K562 (cell line): Measurements from ENCODE around the gene IPO13. TPM values are rescaled to one million over a fixed set of nuclear protein-coding genes. Genes with fewer than 3 reads are reported as not detected.
A peak's percentile ranks its signal among the peaks of the same experiment; 100 is the strongest.

Experiments used
- CBFB ChIP-seq: sonication (generic); formaldehyde crosslinking; IDR thresholded peaks from 2 replicates; pipeline ENCODE4 v1.4.0; 2020; ENCODE audit warnings: mild to moderate bottlenecking, missing genetic modification reagents
- CHD1 ChIP-seq: fragments of 200-600 bp; sonication (generic); IDR thresholded peaks from one replicate; pipeline ENCODE4 v1.6.1; 2012; ENCODE audit warnings: mild to moderate bottlenecking, moderate library complexity, low read length, inconsistent platforms
- E2F1 ChIP-seq: sonication (generic); formaldehyde crosslinking; IDR thresholded peaks from 2 replicates; pipeline ENCODE4 v1.8.1; 2023; ENCODE audit warnings: mild to moderate bottlenecking, missing genetic modification reagents, moderate library complexity
- FIP1L1 ChIP-seq: fragments of 200-400 bp; formaldehyde crosslinking; IDR thresholded peaks from 2 replicates; pipeline ENCODE4 v1.6.1; 2018; ENCODE audit warnings: mild to moderate bottlenecking, low read depth, low read length; ENCODE audit not compliant: poor library complexity, severe bottlenecking
- HDAC2 ChIP-seq: fragments of 450-650 bp; IDR thresholded peaks from 2 replicates; pipeline ENCODE4 v1.6.1; 2016; ENCODE audit warnings: mild to moderate bottlenecking
- HEY1 ChIP-seq: fragments of 250-450 bp; sonication (Bioruptor Pico); IDR thresholded peaks from 2 replicates; pipeline ENCODE4 v1.5.0; 2020; ENCODE audit warnings: mild to moderate bottlenecking, moderate library complexity, borderline replicate concordance
- JUN ChIP-seq, 2 experiments: sonication (generic) in 1 of 2; formaldehyde crosslinking in 1 of 2; IDR thresholded peaks; 2 replicates each; pipeline versions ENCODE4 v1.6.1 to v1.8.0; 2012 to 2022; ENCODE audit warnings: borderline replicate concordance in 2 of 2, mild to moderate bottlenecking in 2 of 2, improper control_type of control experiment in 1 of 2, low read depth in 1 of 2, low read length in 1 of 2, missing genetic modification reagents in 1 of 2
- KHSRP ChIP-seq: fragments of 450-650 bp; IDR thresholded peaks from 2 replicates; pipeline ENCODE4 v1.6.1; 2017
- KLF13 ChIP-seq: fragments of 450-650 bp; IDR thresholded peaks from 2 replicates; pipeline ENCODE4 v1.6.1; 2016; ENCODE audit warnings: missing genetic modification characterization, low read depth, mild to moderate bottlenecking, missing compliant biosample characterization, moderate library complexity, borderline replicate concordance
- MIER1 ChIP-seq: fragments of 450-650 bp; IDR thresholded peaks from 2 replicates; pipeline ENCODE4 v1.6.1; 2016; ENCODE audit warnings: antibody characterized with exemption, mild to moderate bottlenecking, low read depth
- MTA2 ChIP-seq: fragments of 450-650 bp; IDR thresholded peaks from 2 replicates; pipeline ENCODE4 v1.6.1; 2016; ENCODE audit warnings: low read depth
- MYC ChIP-seq, 2 experiments: fragments of 250-450 bp in 1 of 2; sonication (Bioruptor Pico) in 1 of 2; IDR thresholded peaks; 2 replicates each; pipeline versions ENCODE4 v1.5.1 to v1.6.1; 2012 to 2021; ENCODE audit warnings: low read depth in 2 of 2, borderline replicate concordance in 1 of 2, improper control_type of control experiment in 1 of 2, low read length in 1 of 2, mild to moderate bottlenecking in 1 of 2, moderate library complexity in 1 of 2
- NEUROD1 ChIP-seq: fragments of 150-350 bp; IDR thresholded peaks from 2 replicates; pipeline ENCODE4 v1.6.1; 2014; ENCODE audit warnings: borderline replicate concordance, low read length, low read depth; ENCODE audit not compliant: partially characterized antibody
- NRF1 ChIP-seq, 2 experiments: fragments of 450-650 bp; IDR thresholded peaks in 1 of 2; conservative IDR thresholded peaks in 1 of 2; 2 replicates each; pipeline ENCODE4 v1.6.1; 2014; ENCODE audit warnings: mild to moderate bottlenecking in 2 of 2
- POLR3G ChIP-seq: IDR thresholded peaks from 2 replicates; pipeline ENCODE4 v1.6.1; 2011; ENCODE audit not compliant: insufficient read length, insufficient replicate concordance; ENCODE audit errors: extremely low read depth
- PREB ChIP-seq: sonication (generic); formaldehyde crosslinking; IDR thresholded peaks from 2 replicates; pipeline ENCODE4 v1.8.1; 2023; ENCODE audit warnings: mild to moderate bottlenecking, missing genetic modification reagents
- RBBP5 ChIP-seq: fragments of 200-600 bp; sonication (generic); IDR thresholded peaks from 2 replicates; pipeline ENCODE4 v1.6.1; 2012; ENCODE audit warnings: borderline replicate concordance, mild to moderate bottlenecking, low read length, control low read depth, inconsistent platforms; ENCODE audit not compliant: insufficient read depth, poor library complexity, severe bottlenecking
- RBFOX2 ChIP-seq: fragments of 200-400 bp; formaldehyde crosslinking; IDR thresholded peaks from 2 replicates; pipeline ENCODE4 v1.6.1; 2017; ENCODE audit warnings: low read depth, mild to moderate bottlenecking, low read length, moderate library complexity
- SAP30 ChIP-seq: fragments of 200-600 bp; sonication (generic); IDR thresholded peaks from 2 replicates; pipeline ENCODE4 v1.6.1; 2012; ENCODE audit warnings: borderline replicate concordance, low read depth, mild to moderate bottlenecking, moderate library complexity, low read length, control low read depth, inconsistent platforms; ENCODE audit not compliant: insufficient read depth, poor library complexity, severe bottlenecking
- SIN3A ChIP-seq, 2 experiments: fragments of 150-350 bp in 1 of 2; IDR thresholded peaks; 2 replicates each; pipeline ENCODE4 v1.6.1; 2011 to 2016; ENCODE audit warnings: borderline replicate concordance in 2 of 2, low read depth in 2 of 2, low read length in 2 of 2, mild to moderate bottlenecking in 2 of 2, moderate library complexity in 2 of 2; ENCODE audit not compliant: control insufficient read depth in 1 of 2
- VEZF1 ChIP-seq: fragments of 200-800 bp; sonication (Bioruptor generic); IDR thresholded peaks from 2 replicates; pipeline ENCODE4 v1.6.1; 2017; ENCODE audit warnings: missing genetic modification characterization, missing compliant biosample characterization
- ZBTB1 ChIP-seq: sonication (generic); formaldehyde crosslinking; IDR thresholded peaks from 2 replicates; pipeline ENCODE4 v1.8.1; 2023; ENCODE audit warnings: missing genetic modification reagents, low read depth, mild to moderate bottlenecking, borderline replicate concordance
- polyA plus RNA-seq, 8 experiments: library from polyadenylated mRNA; depleted of rRNA in 4 of 8; stranded (reverse) in 5 of 8; unstranded in 3 of 8; fragments of >200 nt; fragmentation: Nextera tagmentation in 2 of 8; fragmentation: Illumina TruSeq in 1 of 8; extraction: Ambion mirVana in 2 of 8; extraction: Trizol in 1 of 8; gene quantifications; 2 replicates each; pipeline versions ENCODE4 v1.2.1 to v1.2.3, GENCODE V29; 2011 to 2014; ENCODE audit warnings: inconsistent platforms in 1 of 8, missing spikeins in 1 of 8
- total RNA-seq, 7 experiments: library from RNA; depleted of rRNA in 6 of 7; stranded (reverse); fragments of >200 nt in 6 of 7; fragmentation: Illumina TruSeq in 2 of 7; extraction: Trizol in 2 of 7; gene quantifications; 2 replicates each; pipeline versions ENCODE4 v1.2.1 to v1.2.3, GENCODE V29; 2011 to 2021; ENCODE audit warnings: low replicate concordance in 1 of 7

Gene IPO13
- total and polyA plus RNA-seq, 9 of the 15 experiments (the other 6 are each of a cell fraction or from before 2014, with no cell fraction given): 7.0 to 30.8 (median 16.2) TPM

GRCh38 chr1:43979528-43980254 lies 32.9 kb downstream of the IPO13 start (continued):
- peak; percentile 19; the same call in 1 of the 2 replicates for TF ChIP-seq JUN (IDR thresholded peaks at IDR 0.05; ENCODE audit: borderline replicate concordance, low read depth, low read length)
- TF ChIP-seq JUN (CRISPR knock-in tag; IDR thresholded peaks at IDR 0.05; ENCODE audit: borderline replicate concordance): no peak
- no peak for TF ChIP-seq MTA2
- TF ChIP-seq CBFB (CRISPR knock-in tag): 0 out of 2 replicates have a peak, but pooled peaks have one; percentile 84
- TF ChIP-seq VEZF1 (CRISPR knock-in tag): peak; percentile 31
- peak; percentile 90 for TF ChIP-seq SAP30
- TF ChIP-seq PREB: no peak
- TF ChIP-seq HDAC2: no peak
- peak; percentile 20; the same call in 1 of the 2 replicates for TF ChIP-seq MIER1
- no peak for TF ChIP-seq POLR3G
- TF ChIP-seq KLF13 (tag): peak; percentile 35
- TF ChIP-seq RBFOX2: peak; percentile 66
- TF ChIP-seq CHD1: no peak
- TF ChIP-seq SIN3A (IDR thresholded peaks at IDR 0.05; ENCODE audit: borderline replicate concordance in 2 of 2, control insufficient read depth in 1 of 2, low read depth in 2 of 2, low read length in 2 of 2): peak; percentile 90
- TF ChIP-seq RBBP5: peak; percentile 13
- peak; percentile 45 to 54 for TF ChIP-seq NRF1 (conservative IDR thresholded peaks at IDR 0.05 in 1 of 2, IDR thresholded peaks at IDR 0.05 in 1 of 2)
- no peak for TF ChIP-seq NEUROD1
- TF ChIP-seq E2F1 (CRISPR knock-in tag): no peak
- TF ChIP-seq KHSRP: no peak
- TF ChIP-seq MYC (IDR thresholded peaks at IDR 0.05; ENCODE audit: low read depth, low read length): peak; percentile 89
- TF ChIP-seq MYC (CRISPR knock-in tag; IDR thresholded peaks at IDR 0.05; ENCODE audit: borderline replicate concordance, low read depth): 0 out of 2 replicates have a peak, but pooled peaks have one; percentile 36
- TF ChIP-seq FIP1L1: no peak
- TF ChIP-seq ZBTB1 (CRISPR knock-in tag): peak; percentile 46; the same call in 1 of the 2 replicates
- no peak for TF ChIP-seq HEY1 (CRISPR knock-in tag)
